Coronary artery (tissue), 2 donors: ENCODE measurements around the gene CA7.

Experiments
- DNase-seq: peaks from one replicate; pipeline ENCODE4 v3.0.0-alpha.2; 2017; ENCODE audit warnings: low spot score
- H3K27ac ChIP-seq, 2 donors: fragments of 200-600 bp; sonication (generic); one replicate each; pipeline ENCODE4 v1.5.1; 2016 to 2019
- H3K4me3 ChIP-seq: fragments of 200-600 bp; sonication (generic); 2 replicates; pipeline ENCODE4 v1.5.1; 2016; ENCODE audit warnings: mild to moderate bottlenecking, moderate library complexity
- CTCF ChIP-seq: fragments of 200-600 bp; sonication (generic); IDR thresholded peaks from one replicate; pipeline ENCODE4 v1.5.1; 2019; ENCODE audit warnings: antibody characterized with exemption

The CA7 gene

GRCh38 chr16:66899945-66900710 lies 55.9 kb downstream of the CA7 start:
- H3K4me3 ChIP-seq, result peak overlapping the region; percentile 32
- no peak for DNase-seq
- H3K27ac ChIP-seq, result peak overlapping the region; percentile 95 to 97
- TF ChIP-seq CTCF, result no peak

GRCh38 chr16:66900721-66901441 lies 56.7 kb downstream of the CA7 start:
- no peak for DNase-seq
- peak overlapping the region; percentile 32 for H3K4me3 ChIP-seq
- TF ChIP-seq CTCF, result no peak
- H3K27ac ChIP-seq, result peak overlapping the region; percentile 95 to 97

GRCh38 chr16:66901626-66902025 lies 57.4 kb downstream of the CA7 start:
- no peak for TF ChIP-seq CTCF
- no peak for DNase-seq
- Histone ChIP-seq H3K4me3 (no peak overlapping the region), H3K27ac (peak overlapping the region; percentile 95 to 97)

GRCh38 chr16:66902648-66903543 lies 58.7 kb downstream of the CA7 start:
- Histone ChIP-seq H3K27ac (peak overlapping the region; percentile 95 to 97), H3K4me3 (peak overlapping the region; percentile 18)
- no peak for TF ChIP-seq CTCF
- no peak for DNase-seq
